Superior temporal gyrus (tissue), 1 donor: Measurements from ENCODE around the gene CCDC85C.

Source experiments
- DNase-seq: peaks from one replicate; pipeline ENCODE4 v3.0.0-alpha.2; 2016; ENCODE audit errors: extremely low spot score

Gene CCDC85C

GRCh38 chr14:99605299-99605961, 1.4 kb upstream of the CCDC85C start:
- peak; percentile 48 for DNase-seq

DNA sequence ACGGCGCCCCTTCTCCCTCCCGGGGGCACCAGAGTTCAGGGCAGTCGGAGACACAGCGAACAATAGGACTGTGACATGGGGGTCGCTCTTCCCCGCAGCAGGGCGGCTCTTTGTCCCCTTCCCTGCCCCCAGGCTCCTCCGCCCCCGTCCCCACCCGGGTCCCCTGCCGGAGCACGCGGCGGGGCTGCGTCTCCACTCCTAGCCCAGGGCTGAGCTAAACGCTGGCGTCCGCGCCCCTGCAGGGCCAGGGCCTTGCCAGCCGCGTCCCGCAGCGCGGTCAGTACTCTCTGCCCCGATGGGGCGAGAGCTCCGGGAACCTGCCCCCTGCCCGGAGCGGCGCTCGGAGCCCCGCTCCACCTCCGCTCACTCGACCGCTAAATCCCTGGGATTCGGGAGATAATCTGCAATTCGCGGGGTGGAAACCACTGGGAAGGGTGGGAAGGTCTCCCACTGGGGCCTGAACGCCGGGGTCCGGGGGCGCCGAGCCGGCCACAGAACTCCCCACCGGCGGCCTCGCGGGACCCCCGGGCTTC, 825 bp upstream of the CCDC85C start:
- DNase-seq: no peak

DNA sequence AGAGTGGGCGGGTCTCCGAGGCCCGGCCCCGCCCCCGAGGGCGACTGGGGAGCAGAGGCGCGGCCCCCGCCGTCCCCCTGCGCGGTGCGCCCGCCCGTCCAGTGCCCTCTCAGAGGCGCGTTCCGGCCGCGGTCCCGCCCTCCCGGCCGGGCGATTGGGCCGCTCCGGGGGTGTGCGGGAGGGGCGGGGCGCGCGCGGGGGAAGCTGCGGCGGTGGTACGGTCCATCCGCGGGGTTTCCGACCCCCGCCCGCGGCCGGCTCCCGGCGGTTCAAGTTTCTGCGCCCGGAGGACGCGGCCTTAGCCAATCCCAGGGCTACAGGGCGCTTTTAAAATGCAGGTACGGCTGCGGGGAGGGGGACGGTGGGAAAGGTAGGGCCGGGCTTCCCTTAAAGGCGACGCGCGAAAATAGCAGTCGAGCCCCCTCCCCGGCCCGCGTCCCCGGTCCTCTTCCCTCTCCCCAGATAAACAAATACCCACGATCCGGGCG, 315 bp upstream of the CCDC85C start:
- DNase-seq: peak; percentile 87

- DNase-seq: no peak
Measured at GRCh38 chr14:99602788-99603415, 1.1 kb downstream of the CCDC85C start.

DNA sequence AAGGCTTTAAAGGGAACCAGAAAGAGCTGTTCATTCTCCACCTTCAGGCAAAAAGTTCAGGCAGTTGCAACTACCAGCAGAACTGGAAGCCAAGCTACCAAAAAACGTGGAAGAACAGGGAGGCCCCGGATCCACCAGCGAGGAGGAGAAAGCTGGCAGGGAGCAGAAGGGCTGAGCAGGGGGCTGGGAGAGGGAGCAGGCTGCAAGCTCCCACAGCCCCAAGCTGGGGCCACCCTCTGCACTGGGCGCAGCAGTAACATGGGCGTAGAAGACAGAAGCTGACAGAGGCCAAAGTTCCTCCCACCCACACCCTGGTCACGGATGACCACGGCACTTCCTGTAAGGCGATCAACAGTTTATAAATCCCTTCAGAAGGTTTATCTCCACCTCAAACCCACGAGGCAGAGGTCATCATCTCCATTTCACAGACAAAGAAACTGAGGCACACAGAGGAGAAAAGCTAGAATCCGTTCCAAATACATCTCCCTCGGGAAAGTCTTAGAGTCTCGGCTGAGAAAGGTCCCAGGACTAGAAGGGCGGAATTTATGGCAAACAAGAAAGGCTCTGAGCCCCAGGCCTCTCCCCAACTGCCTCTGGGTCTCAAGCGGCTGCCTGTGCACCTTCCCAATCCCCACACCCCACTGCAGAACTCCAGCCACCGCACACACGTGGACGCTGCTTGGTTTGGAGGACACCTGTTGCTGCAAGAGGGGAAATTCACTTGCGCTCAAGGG, 1.8 kb downstream of the CCDC85C start:
- DNase-seq: no peak

GRCh38 chr14:99601361-99601831, 2.6 kb downstream of the CCDC85C start:
- DNase-seq: peak; percentile 47

DNA sequence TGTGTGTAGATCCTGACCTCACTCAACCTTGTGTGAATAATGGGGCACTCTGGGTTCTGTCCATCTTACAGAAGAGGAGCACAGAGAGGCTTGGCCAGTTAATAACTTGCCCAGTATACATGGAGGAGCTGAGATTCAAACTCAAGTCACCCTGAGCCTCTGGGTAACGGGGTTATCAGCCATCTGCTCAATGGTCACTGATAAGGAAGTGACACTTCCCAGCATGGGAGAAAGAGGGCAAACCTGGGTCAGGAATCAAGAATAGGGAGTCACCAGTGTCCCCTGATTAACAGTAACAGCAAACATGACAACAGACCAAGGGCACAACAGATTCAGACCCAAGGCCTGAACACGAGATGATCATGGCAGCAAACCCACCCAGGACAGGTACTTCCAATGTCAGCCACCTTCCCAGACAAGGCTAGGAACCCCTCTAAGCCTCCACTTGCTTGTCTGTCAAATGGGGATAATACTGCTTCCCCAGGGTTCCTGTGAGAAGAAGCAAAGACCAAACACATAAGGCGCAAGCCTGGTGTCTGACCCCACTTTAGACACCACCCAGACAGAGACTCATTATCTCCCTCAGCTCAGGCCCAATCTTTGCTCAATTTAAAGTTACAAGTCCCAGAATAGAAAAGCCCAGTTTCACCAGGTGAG, 3.6 kb downstream of the CCDC85C start:
- DNase-seq: no peak

- DNase-seq: no peak
Measured at GRCh38 chr14:99599393-99599792, 4.6 kb downstream of the CCDC85C start.

DNA sequence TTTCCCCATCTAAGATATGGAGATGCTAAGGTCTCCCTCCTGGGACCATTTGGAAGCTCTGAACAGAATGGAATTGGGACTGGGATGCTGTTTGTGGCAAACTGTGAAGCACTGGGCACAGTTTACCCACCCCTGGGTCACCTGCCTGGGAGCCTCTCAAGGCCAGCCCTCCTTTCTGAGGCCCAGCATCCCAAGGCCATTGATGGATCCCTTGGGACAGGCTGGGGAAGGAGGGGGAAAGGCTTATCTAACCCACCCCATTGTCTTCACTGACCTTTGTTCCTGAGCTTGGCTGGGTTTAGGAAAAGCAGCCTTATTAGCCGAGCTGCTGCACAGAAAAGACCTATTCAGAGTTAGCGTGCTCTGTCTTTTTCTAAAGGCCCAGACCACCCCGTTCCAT, 5.2 kb downstream of the CCDC85C start:
- DNase-seq: peak; percentile 39

GRCh38 chr14:99597911-99598600, 6.0 kb downstream of the CCDC85C start:
- DNase-seq: no peak

DNA sequence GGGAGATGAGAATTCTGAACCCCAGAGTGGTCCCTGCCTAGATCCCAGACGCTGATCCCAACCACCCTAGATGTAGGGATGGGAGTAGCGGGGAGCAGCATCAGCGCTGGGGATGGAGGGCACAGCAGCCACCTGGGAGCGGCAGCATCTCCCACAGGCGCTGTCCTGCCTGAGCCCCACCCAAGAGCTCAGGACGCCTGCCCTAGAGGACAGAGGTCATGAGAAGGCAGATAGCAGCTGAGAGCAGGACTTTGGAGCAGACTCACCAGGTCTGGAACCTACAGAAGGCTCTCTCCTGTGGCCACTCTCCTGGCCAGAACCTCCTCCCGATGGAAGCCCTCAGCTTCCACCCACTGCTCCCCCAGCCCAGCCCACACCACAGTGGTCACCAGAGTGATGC, 7.2 kb downstream of the CCDC85C start:
- DNase-seq: no peak

DNA sequence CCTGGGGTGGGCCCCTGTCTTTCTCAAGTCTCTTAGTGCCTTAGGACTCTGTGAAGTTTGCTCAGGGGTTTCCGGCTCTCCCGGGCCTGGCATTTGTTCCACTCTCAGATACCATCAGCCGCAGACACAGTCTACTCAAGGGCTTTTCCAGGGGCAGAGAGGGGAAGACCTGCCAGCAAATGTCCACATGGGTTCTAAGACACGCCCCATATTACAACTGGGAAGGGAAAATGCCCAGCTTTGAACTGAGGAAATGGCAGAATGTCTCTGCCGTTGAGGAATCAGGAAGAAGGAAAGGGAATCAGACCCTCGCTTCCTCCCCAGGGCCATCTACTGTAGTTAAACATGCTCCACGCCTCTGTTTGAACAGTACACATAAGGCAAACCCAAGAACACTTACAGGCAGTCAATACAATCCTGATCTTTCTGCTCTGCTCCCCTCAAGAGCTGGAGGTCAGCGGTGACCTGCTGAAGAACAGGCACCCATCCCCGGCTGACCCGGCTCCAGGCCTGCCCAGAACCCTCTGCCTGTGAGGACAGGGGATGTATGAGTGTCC, 7.9 kb downstream of the CCDC85C start:
- no peak for DNase-seq

GRCh38 chr14:99595524-99595923, 8.5 kb downstream of the CCDC85C start:
- DNase-seq: no peak

DNA sequence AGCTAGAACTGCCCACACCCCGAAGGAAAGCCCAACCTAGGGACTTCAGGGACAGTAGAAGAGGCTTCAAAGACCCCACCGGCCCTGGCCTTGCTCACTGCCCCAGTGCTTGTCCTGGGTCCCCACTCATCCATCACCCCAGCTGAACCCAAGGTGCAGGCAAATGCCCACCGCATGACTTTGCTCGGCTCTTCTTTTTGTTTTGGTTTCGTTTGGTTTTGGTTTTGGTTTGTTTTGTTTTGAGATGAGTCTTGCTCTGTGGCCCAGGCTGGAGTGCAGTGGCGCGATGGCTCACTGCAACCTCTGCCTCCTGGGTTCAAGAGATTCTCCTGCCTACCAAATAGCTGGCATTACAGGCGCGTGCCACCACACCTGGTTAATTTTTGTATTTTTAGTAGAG, 9.0 kb downstream of the CCDC85C start:
- DNase-seq: no peak

DNA sequence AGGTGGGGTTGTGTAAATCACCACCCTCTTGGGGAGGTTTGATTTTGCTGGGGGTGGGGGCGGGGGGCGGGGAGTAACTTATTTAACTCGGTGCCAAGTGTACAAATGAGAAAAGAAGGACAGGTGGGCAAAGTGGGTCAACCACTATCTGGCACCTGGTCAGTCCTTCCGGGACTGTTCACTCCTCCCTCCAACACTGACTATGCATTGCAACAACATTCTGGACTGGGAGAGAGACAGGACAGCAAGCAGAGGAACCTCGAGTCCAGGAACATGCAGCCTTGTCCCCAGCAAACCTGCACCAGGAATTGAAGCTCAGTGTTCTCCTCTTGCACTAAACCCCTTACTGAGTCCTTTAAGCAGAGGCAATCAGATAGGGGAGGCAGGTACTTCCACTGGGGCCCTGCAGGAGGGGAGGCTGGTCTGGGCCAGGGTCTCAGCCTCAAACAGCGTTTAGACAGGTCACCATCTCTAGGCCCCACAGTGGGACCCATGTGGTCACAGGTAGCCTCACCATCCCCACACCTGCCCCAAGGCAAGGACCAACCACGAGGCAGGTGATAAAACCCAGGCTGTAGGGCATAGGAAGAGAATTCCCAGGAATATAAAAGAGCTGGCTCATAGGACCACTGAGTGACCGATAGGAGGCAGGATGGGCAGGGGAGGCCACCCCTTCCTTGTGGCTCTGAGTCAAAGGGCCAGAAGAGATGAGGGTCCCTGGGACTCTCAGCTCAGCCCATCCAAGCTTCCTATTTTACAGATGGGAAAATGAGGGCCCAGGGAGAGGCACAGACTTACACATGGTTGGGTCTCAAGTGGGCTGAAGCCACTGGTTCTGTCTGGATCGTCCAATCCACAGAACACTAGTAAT, 9.8 kb downstream of the CCDC85C start:
- no peak for DNase-seq

GRCh38 chr14:99592933-99593753, 10.9 kb downstream of the CCDC85C start:
- peak; percentile 49 for DNase-seq

GRCh38 chr14:99592394-99592793, 11.6 kb downstream of the CCDC85C start:
- DNase-seq: no peak

GRCh38 chr14:99590746-99591555, 13.1 kb downstream of the CCDC85C start:
- no peak for DNase-seq
